Measurements from ENCODE around the gene LIPC.

The LIPC gene

DNA sequence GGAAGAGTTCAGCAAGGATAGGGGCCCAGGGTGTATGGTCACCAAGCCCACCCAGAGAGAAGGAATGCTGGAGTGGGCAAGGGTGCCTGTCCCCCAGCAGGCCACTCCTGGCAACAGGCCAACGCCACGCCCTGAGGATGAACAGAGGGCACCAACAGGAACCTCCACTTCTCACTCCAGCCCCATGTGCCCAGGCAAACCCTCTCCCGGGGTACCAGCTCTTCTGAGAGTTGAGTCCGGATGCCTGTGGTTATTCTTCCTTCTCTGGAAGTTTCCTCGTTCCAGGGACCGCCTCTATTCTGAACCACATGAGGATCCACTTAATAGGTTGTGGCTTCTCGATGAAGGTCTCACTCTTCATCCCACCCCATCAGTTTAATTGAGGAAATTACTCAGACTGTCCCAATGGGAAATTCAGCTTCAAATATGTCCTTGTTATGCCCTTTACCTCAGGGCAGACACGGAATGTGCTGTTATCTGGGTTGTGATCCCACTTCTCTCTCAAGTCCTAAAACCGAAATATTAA lies 114.3 kb downstream of the LIPC start:
- no peak for DNase-seq (ENCODE audit: extremely low read depth, low read depth)
- no peak for TF ChIP-seq CTCF (IDR thresholded peaks at IDR 0.05; ENCODE audit: low read depth, low read length)

DNA sequence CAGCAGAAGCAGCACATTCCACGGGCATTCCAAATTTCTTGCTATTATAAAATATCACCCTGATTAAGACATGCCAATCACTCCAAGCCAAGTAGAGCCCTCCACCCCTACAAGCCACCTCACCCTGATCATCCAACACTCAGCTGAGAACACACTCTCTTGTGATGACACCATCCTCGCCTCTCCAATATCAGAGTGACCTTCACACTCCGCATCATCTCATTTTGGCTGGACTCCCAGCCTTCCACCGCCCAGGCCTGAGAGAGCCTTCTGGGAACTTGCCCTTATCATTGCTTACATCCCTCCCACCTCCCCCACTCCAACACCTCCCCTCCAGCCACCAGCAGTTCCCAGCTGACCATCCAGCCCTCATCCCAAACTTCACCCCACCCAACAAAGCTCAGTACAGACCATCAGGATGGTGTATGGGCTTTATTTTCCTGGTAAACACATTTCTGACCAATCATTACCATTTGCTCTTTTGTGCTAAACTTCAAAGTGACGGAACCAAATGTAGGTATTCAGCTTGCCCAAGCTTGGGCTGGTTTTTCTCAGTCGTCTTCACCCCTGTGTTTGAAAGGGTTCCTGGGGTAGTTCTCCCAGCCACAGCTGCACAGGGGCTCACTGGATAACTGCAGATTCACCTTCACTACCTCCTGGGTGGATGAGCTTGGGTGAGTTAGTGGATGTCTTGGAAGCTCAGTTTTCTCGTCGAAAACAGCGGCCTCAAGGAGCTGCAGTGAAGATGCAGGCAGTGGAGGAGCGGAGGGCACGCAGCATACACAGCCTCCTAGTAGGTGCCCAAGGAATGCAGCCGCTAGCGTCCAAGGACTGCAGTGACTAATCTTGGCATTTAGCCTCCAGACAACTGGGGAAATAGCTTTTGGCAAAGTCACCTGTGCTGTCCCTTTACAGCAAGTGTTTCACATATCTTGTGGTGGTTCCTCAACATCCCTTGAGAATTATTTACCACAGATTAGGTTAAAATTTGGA lies 115.1 kb downstream of the LIPC start:
- TF ChIP-seq CTCF (IDR thresholded peaks at IDR 0.05; ENCODE audit: low read depth, low read length), result no peak
- peak; percentile 52 for DNase-seq (ENCODE audit: extremely low read depth, low read depth)

DNA sequence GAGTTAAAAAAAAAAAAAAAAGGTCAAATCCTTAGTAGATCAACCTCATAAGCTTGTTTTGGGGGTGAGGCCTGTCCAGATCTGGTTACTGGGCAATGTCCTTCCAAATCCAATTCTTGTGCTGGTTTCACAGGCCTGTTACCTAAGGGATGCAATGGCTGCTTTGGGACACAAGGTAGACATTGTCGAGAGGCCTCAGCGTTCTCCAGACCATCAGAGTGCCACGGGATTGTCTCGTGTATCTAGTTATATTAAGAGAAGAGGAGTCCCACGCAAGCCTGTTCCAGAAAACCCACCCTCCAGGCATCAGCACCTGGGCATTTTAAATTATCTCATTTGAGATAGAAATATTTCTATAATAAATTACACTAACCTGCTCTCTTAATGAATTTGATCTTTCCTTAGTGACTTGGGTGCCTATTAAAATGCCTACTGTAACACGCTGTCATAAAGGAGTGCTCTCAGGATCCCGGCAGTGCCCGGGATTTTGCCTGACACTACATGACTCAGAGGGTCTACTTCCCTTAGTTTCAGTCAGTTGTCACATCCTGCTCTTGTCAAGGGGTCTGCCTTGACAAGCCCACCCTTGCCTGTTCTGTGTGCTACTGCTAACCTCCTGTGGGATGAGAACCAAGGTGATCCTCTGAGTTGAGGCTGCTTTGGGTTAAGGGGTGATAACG lies 116.0 kb downstream of the LIPC start:
- no peak for TF ChIP-seq CTCF (IDR thresholded peaks at IDR 0.05; ENCODE audit: low read depth, low read length)
- no peak for DNase-seq (ENCODE audit: extremely low read depth, low read depth)

GRCh38 chr15:58548308-58549012 lies 116.7 kb downstream of the LIPC start:
- DNase-seq (ENCODE audit: extremely low read depth, low read depth), result no peak

GRCh38 chr15:58549013-58549784 lies 117.4 kb downstream of the LIPC start:
- TF ChIP-seq CTCF (IDR thresholded peaks at IDR 0.05; ENCODE audit: low read depth, low read length), result no peak
- peak; percentile 79 for DNase-seq (ENCODE audit: extremely low read depth, low read depth)

More at GRCh38 chr15:58548308-58549012, 116.7 kb downstream of the LIPC start:
- no peak for TF ChIP-seq CTCF (IDR thresholded peaks at IDR 0.05; ENCODE audit: low read depth, low read length)

DNA sequence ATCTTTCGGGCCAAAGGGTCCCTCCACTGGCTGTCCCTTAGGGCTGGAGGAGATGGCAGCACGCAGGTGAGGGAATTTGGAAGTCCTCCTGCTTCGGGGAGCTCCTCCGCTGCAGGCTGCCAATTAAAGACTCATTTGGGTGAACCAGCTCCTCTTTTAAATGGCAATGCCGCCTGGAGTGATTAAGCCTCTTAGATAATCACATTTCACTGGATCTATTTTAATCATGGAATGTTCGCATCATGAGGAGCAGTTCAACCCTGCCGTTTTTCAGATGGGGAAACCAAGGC lies 117.9 kb downstream of the LIPC start:
- no peak for DNase-seq (ENCODE audit: extremely low read depth, low read depth)
- TF ChIP-seq CTCF (IDR thresholded peaks at IDR 0.05; ENCODE audit: low read depth, low read length), result no peak
